ENCODE results near the gene EIF5. TPM values are rescaled to one million over a fixed set of nuclear protein-coding genes. Genes with fewer than 3 reads are reported as not detected.

EIF5 gene
- 204 to 278 TPM (median 259 TPM) in 5 replicates for total RNA-seq (2022; extraction: Qiagen RNA extraction)

GRCh38 chr14:103333754-103334643 is at the start of gene EIF5:
EIF5 (plus strand) TSS chr14:103334237; CDS start chr14:103335861, 1,624 bp downstream.

GRCh38 chr14:103385152-103385928 is 51.3 kb downstream of the EIF5 start, which contains the start of gene MARK3:
MARK3 (plus strand) TSS chr14:103385415; CDS start chr14:103386030, 615 bp downstream.

Other genes starting within 250 kb of the EIF5 start
- gene EXOC3L4, start 239.5 kb upstream of the EIF5 start, total RNA-seq (2022; extraction: Qiagen RNA extraction) = 1.3 to 3.3 TPM (median 1.4 TPM) in 5 replicates
- gene TNFAIP2, start 210.8 kb upstream of the EIF5 start, total RNA-seq (2022; extraction: Qiagen RNA extraction) = 262 to 325 TPM (median 308 TPM) in 5 replicates
- gene MARK3, start 51.2 kb downstream of the EIF5 start, total RNA-seq (2022; extraction: Qiagen RNA extraction) = 52.4 to 59.7 TPM (median 54.7 TPM) in 5 replicates
- gene CKB, start 188.6 kb downstream of the EIF5 start, total RNA-seq (2022; extraction: Qiagen RNA extraction) = 98.0 to 132 TPM (median 131 TPM) in 5 replicates
- gene TRMT61A, start 195.0 kb downstream of the EIF5 start, total RNA-seq (2022; extraction: Qiagen RNA extraction) = 17.0 to 30.5 TPM (median 26.4 TPM) in 5 replicates
- gene BAG5, start 228.4 kb downstream of the EIF5 start, total RNA-seq (2022; extraction: Qiagen RNA extraction) = 22.0 to 24.8 TPM (median 23.0 TPM) in 5 replicates
- 47.7 to 57.7 TPM (median 56.0 TPM) in 5 replicates for gene COA8, start 228.7 kb downstream of the EIF5 start, total RNA-seq (2022; extraction: Qiagen RNA extraction)

All from A549 treated with Mapracorat at 1 μM for 4 hours (cell line).